Esophagus muscularis mucosa (tissue), 4 donors: ENCODE data around the gene IFT22. TPM values are rescaled to one million over a fixed set of nuclear protein-coding genes. Genes with fewer than 3 reads are reported as not detected.

Experiments used
- DNase-seq: peaks from one replicate; pipeline ENCODE4 v3.0.0-alpha.2; 2017; ENCODE audit errors: extremely low spot score
- H3K27ac ChIP-seq, 4 donors: fragments of 200-600 bp; sonication (generic); replicated peaks in 1 of 4; 1 replicate in 3 of 4; 2 replicates in 1 of 4; pipeline ENCODE4 v1.5.1; 2016 to 2019; ENCODE audit warnings: mild to moderate bottlenecking in 1 of 4
- H3K27me3 ChIP-seq, 4 donors: fragments of 200-600 bp; sonication (generic); one replicate each; pipeline versions ENCODE4 v1.5.1 to v1.6.0; 2016 to 2019
- H3K36me3 ChIP-seq, 4 donors: fragments of 200-600 bp; sonication (generic); one replicate each; pipeline ENCODE4 v1.5.1; 2016 to 2019
- H3K4me1 ChIP-seq, 4 donors: fragments of 200-600 bp; sonication (generic); one replicate each; pipeline ENCODE4 v1.5.1; 2016 to 2019
- H3K4me3 ChIP-seq, 4 donors: fragments of 200-600 bp; sonication (generic); 1 replicate in 2 of 4; 2 replicates in 2 of 4; pipeline ENCODE4 v1.5.1; 2016 to 2019; ENCODE audit warnings: mild to moderate bottlenecking in 4 of 4, moderate library complexity in 1 of 4
- H3K9me3 ChIP-seq, 4 donors: fragments of 200-600 bp; sonication (generic); 1 replicate in 3 of 4; 2 replicates in 1 of 4; pipeline ENCODE4 v1.5.1; 2016 to 2019
- EP300 ChIP-seq: sonication (generic); formaldehyde crosslinking; IDR thresholded peaks from one replicate; pipeline ENCODE4 v1.6.1; 2017; ENCODE audit warnings: antibody characterized with exemption
- POLR2A ChIP-seq: fragments of 450-650 bp; IDR thresholded peaks from one replicate; pipeline ENCODE4 v1.6.1; 2017; ENCODE audit warnings: antibody characterized with exemption, moderate library complexity, mild to moderate bottlenecking, low read depth
- POLR2AphosphoS5 ChIP-seq, 2 donors: sonication (generic); formaldehyde crosslinking; IDR thresholded peaks; one replicate each; pipeline ENCODE4 v1.6.1; 2017; ENCODE audit warnings: antibody characterized with exemption in 2 of 2
- WGBS: methylation state at CpG from one replicate; pipeline ENCODE4 v1.1.5; 2018; 5-methylcytosine and 5-hydroxymethylcytosine counted together
- intact Hi-C: fragments of 100-400 bp; cut with DNase I; formaldehyde crosslinking; loops from one replicate; pipeline ENCODE4 v1.15.1; 2023
- total RNA-seq, 4 donors: library from RNA; depleted of rRNA; stranded (reverse); fragments of >200 nt; gene quantifications; one replicate each; pipeline versions ENCODE4 v1.1.0 to v1.2.1, GENCODE V29; 2016
- TF ChIP-seq, protein P1 (sequence below), 3 experiments: fragments of 200-600 bp in 2 of 3; fragments of 450-650 bp in 1 of 3; sonication (generic) in 2 of 3; IDR thresholded peaks; one replicate each; pipeline ENCODE4 v1.5.1; 2017 to 2019; ENCODE audit warnings: antibody characterized with exemption in 3 of 3, mild to moderate bottlenecking in 2 of 3, moderate library complexity in 1 of 3

Gene IFT22
- total RNA-seq, 4 donors from 2014 or later, result 25.2 to 33.1 (median 28.5) TPM

- 85% methylated on average over 24 of the region's 24 CpGs for WGBS
- peaks cover 0 to 6% (median 5%) of the 10 kb centered on the region in 4 donors for H3K4me1 ChIP-seq
- H3K36me3 ChIP-seq, result no peaks in the 10 kb centered on the region
- intact Hi-C loops, result no loop called here
- no peak for TF ChIP-seq POLR2AphosphoS5 (IDR thresholded peaks at IDR 0.05)
- TF ChIP-seq, protein P1, sequence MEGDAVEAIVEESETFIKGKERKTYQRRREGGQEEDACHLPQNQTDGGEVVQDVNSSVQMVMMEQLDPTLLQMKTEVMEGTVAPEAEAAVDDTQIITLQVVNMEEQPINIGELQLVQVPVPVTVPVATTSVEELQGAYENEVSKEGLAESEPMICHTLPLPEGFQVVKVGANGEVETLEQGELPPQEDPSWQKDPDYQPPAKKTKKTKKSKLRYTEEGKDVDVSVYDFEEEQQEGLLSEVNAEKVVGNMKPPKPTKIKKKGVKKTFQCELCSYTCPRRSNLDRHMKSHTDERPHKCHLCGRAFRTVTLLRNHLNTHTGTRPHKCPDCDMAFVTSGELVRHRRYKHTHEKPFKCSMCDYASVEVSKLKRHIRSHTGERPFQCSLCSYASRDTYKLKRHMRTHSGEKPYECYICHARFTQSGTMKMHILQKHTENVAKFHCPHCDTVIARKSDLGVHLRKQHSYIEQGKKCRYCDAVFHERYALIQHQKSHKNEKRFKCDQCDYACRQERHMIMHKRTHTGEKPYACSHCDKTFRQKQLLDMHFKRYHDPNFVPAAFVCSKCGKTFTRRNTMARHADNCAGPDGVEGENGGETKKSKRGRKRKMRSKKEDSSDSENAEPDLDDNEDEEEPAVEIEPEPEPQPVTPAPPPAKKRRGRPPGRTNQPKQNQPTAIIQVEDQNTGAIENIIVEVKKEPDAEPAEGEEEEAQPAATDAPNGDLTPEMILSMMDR (IDR thresholded peaks at IDR 0.05), result no peak
- no peak overlapping the region for H3K4me3 ChIP-seq
- DNase-seq, result no peak
- no peaks in the 10 kb centered on the region for H3K9me3 ChIP-seq
- H3K27me3 ChIP-seq, result peaks cover 0 to 50% (median 0%) of the 10 kb centered on the region in 4 donors
- no peak overlapping the region for H3K27ac ChIP-seq
Measured at GRCh38 chr7:101278461-101279292, 42.9 kb downstream of the IFT22 start.

DNA sequence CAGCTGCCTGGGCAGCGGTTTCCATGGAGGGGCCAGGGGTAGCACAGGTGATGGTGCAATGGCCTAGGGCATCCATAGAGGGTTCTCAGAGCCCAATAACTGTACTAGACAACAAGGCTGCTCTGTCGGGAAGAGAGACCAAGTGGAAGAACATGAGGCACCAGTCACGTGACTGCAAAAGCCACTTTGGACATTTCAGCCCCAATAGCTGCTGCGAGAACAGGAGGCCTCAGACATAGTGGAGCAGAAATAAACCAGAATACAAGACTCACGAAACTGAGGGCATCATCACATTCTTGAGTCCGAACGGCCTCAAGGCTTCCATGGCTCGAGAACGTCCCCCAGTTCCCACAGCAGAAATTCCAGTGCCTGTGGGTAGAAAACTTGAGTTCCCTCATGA lies 44.5 kb downstream of the IFT22 start:
- no peak overlapping the region for H3K27ac ChIP-seq
- DNase-seq, result no peak
- peaks cover 0 to 54% (median 0%) of the 10 kb centered on the region in 4 donors for H3K27me3 ChIP-seq
- H3K9me3 ChIP-seq, result no peaks in the 10 kb centered on the region
- no peak overlapping the region for H3K4me3 ChIP-seq
- intact Hi-C loops, result no loop called here
- H3K36me3 ChIP-seq, result no peaks in the 10 kb centered on the region
- no peaks in the 10 kb centered on the region for H3K4me1 ChIP-seq
- WGBS, result 74% methylated on average over 9 of the region's 9 CpGs
- TF ChIP-seq EP300, result no peak
- no peak for TF ChIP-seq POLR2A
- TF ChIP-seq, protein P1 (IDR thresholded peaks at IDR 0.05), result no peak
- no peak for TF ChIP-seq POLR2AphosphoS5 (IDR thresholded peaks at IDR 0.05)

- intact Hi-C loops, result no loop called here
- TF ChIP-seq, protein P1 (IDR thresholded peaks at IDR 0.05), result no peak
- no peak for TF ChIP-seq POLR2AphosphoS5 (IDR thresholded peaks at IDR 0.05)
- TF ChIP-seq POLR2A, result no peak
- no peak for TF ChIP-seq EP300
- Histone ChIP-seq H3K27ac (no peak overlapping the region), H3K4me1 (no peaks in the 10 kb centered on the region), H3K4me3 (no peak overlapping the region), H3K36me3 (no peaks in the 10 kb centered on the region), H3K9me3 (no peaks in the 10 kb centered on the region), H3K27me3 (peaks cover 0 to 43% (median 0%) of the 10 kb centered on the region in 4 donors)
- 53% methylated on average over 4 of the region's 4 CpGs for WGBS
- DNase-seq, result no peak
Measured at GRCh38 chr7:101273206-101273605, 48.4 kb downstream of the IFT22 start.

GRCh38 chr7:101271021-101271420 lies 50.6 kb downstream of the IFT22 start:
- DNase-seq, result no peak
- H3K36me3 ChIP-seq, result no peaks in the 10 kb centered on the region
- no peaks in the 10 kb centered on the region for H3K9me3 ChIP-seq
- H3K27me3 ChIP-seq, result peaks cover 0 to 23% (median 0%) of the 10 kb centered on the region in 4 donors
- no peaks in the 10 kb centered on the region for H3K4me1 ChIP-seq
- WGBS, result 79% methylated on average over 5 of the region's 5 CpGs
- no peak overlapping the region for H3K4me3 ChIP-seq
- intact Hi-C loops, result no loop called here
- no peak overlapping the region for H3K27ac ChIP-seq
- TF ChIP-seq POLR2AphosphoS5 (IDR thresholded peaks at IDR 0.05) (no peak), EP300 (no peak), POLR2A (no peak)
- TF ChIP-seq, protein P1 (IDR thresholded peaks at IDR 0.05), result no peak
